ENCODE measurements around the gene RBPMS2.

GRCh38 chr15:64740311-64741170 is 34.8 kb downstream of the RBPMS2 start:
- TF ChIP-seq GATA3 (IDR thresholded peaks at IDR 0.05; ENCODE audit: low read depth, low read length) (no peak), GATA2 (IDR thresholded peaks at IDR 0.05; ENCODE audit: low read depth, low read length) (no peak)

Measured in SH-SY5Y (cell line).